GM21515 (cell line): Measurements from ENCODE around the gene SIRT6.
"Not testable (repeated sequence)": the region's sequence is repeated elsewhere in the genome, so short reads cannot be mapped to it uniquely, and the experiment has no call there.

Experiments used
- ATAC-seq: cut with Tn5 transposase; IDR thresholded peaks from one replicate; pipeline ENCODE4 v1.9.1; 2021; ENCODE audit not compliant: unreplicated experiment

Gene SIRT6

DNA sequence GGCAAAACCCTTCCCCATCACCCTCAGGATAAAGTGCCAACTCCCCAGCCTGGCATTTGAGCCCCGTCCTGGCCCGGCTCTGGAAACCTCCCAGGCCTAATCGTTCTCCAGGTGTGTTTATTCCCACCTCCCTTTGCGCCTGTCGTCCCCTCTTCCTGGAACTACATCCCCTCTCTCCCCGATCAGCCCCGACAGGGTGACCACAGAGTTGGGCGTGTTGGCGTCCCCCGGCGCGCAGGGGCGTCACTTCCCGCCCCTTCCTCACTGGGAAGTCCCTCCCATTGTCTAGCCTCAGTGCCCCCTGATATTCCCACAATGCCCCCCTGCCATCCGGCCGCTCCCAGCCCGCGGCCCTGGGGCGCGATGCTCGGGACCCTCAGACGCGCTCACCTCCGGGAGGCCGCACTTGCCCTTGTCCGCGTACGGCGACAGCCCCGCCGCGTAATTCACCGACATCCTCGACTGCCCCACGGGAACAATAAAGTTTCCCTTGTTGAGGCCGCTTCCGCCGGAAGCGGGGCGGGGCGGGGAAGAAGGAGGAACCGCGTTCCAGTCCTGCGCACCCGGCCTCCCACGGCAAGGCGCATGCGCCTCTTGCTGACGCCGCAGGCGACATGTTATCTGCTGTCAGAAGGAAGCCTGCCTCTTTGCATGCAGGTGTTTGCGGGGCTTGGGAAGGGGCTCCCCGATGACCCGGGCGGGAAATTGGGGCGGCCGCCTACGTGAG, at the start of gene SIRT6, which contains the start of gene ANKRD24:
SIRT6 (minus strand) TSS at position 480 of the 727 bp plus-strand sequence; CDS start at position 456, 24 bp downstream.
ANKRD24 (plus strand) TSS at position 606 of the 727 bp plus-strand sequence. CDS start 3,737 bp downstream, outside the sequence.
- peak; percentile 57 for ATAC-seq

DNA sequence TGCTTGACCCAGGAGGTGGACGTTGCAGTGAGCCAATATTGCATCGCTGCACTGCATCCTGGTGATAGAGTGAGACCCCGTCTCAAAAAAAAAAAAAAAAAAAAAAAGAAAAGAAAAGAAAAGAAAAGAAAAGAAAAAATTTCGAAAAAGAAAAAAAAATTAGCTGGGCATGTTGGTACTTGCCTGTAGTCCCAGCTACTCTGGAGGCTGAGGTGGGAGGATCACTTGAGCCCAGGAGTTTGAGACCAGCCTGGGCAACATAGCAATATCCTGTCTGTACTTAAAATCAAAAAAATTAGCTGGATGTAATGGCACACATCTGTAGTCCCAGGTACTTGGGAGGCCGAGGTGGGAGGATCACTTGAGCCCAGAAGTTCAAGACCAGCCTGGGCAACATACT, 49.8 kb upstream of the SIRT6 start:
- ATAC-seq, result not testable (repeated sequence)

GRCh38 chr19:4231521-4231920, 49.2 kb upstream of the SIRT6 start:
- ATAC-seq, result not testable (repeated sequence)

DNA sequence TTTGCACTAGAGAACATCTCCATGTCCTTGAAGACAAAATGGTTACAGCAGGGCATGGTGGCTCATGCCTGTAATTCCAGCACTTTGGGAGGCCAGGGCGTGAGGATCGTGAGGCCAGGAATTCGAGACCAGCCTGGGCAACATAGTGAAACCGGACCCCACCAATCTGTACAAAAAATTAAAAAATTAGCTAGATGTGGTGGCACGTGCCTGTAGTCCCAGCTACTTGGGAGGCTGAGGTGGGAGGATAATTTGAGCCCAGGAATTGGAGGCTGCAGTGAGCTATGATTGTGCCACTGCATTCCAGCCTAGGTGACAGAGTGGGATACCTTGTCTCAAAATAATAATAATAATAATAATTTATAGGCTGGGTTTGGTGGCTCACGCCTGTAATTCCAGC, 47.9 kb upstream of the SIRT6 start:
- ATAC-seq, result not testable (repeated sequence)

DNA sequence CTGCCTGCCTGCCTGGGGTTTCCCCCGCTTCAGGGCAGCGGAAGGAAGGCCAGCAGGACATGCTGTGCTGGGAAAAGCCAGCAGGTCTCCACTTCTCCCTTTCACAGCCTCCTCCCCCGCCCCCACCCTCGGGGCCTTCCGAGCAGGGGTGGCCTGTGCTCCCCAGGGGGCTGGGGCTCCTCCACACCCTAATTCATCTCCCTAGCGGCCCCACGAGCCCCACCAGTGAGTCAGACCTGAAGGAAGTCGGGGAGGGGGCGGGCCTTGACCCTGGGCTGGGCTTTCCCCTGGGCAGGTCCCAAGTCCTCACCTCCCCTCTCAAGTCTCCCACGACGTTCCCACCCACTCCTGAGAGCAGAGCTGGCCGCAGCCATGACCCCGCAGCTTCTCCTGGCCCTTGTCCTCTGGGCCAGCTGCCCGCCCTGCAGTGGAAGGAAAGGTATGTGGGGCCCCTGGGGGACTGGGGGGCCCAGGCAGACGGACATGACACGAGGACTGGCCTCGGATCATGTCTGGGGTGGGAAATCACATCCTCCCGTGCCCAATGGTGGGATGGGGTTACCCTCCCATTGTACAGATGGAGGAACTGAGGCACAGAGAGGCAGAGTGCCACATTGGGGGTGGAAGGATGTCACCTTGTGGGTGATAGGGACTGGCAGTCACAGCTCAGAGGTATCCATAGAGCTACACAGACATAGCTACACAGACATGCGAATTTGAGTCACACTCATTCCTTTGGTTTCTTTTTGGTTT, 47.0 kb upstream of the SIRT6 start, which contains the start of gene EBI3:
EBI3 (plus strand) TSS at position 345 of the 753 bp plus-strand sequence; CDS start at position 373, 28 bp downstream.
- peak; percentile 60 for ATAC-seq

DNA sequence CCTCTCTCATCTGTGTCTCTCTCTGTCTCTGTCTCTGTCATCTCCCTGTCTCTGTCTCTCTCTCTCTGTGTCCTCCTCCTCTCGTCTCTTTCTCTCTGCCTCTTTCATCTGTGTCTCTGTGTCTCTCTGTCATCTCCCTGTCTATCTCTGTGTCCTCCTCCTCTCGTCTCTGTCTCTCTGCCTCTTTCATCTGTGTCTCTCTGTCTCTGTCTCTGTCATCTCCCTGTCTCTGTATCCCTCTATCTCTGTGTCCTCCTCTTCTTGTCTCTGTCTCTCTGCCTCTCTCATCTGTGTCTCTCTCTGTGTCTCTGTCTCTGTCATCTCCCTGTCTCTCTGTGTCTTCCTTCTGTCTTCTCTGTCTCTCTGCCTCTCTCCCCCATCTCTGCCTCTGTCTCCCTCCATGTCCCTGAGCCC, 46.4 kb upstream of the SIRT6 start:
- ATAC-seq, result no peak

- no peak for ATAC-seq
These were observed 45.4 kb upstream of the SIRT6 start for GRCh38 chr19:4227771-4228170.

- ATAC-seq, result no peak
These were observed 43.5 kb upstream of the SIRT6 start for GRCh38 chr19:4225885-4226284.

GRCh38 chr19:4224470-4224869, 42.1 kb upstream of the SIRT6 start:
- no peak for ATAC-seq

GRCh38 chr19:4220188-4220587, 37.8 kb upstream of the SIRT6 start:
- no peak for ATAC-seq

GRCh38 chr19:4218523-4218922, 36.2 kb upstream of the SIRT6 start:
- ATAC-seq, result not testable (repeated sequence)

GRCh38 chr19:4217429-4218264, 35.3 kb upstream of the SIRT6 start:
- ATAC-seq, result no peak

DNA sequence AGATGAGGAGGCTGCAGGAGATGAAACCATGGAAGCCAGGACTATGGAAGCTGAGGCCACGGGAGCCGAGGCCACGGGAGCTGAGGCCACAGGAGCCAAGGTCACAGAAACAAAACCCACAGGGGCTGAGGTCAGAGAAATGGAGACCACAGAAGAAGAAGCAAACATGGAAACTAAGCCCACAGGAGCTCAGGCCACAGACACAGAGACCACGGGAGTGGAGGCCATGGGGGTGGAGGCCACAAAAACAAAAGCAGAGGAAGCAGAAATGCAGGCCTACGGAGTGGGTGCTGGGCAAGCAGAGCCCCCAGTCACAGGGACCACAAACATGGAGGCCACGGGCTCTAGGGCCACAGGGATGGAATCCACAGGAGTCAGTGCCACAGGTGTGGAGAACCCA, 34.5 kb upstream of the SIRT6 start:
- no peak for ATAC-seq

GRCh38 chr19:4215807-4216206, 33.4 kb upstream of the SIRT6 start:
- no peak for ATAC-seq

- no peak for ATAC-seq
These were observed 30.8 kb upstream of the SIRT6 start for GRCh38 chr19:4213116-4213515.

- no peak for ATAC-seq
These were observed 27.9 kb upstream of the SIRT6 start for GRCh38 chr19:4210166-4210731.

DNA sequence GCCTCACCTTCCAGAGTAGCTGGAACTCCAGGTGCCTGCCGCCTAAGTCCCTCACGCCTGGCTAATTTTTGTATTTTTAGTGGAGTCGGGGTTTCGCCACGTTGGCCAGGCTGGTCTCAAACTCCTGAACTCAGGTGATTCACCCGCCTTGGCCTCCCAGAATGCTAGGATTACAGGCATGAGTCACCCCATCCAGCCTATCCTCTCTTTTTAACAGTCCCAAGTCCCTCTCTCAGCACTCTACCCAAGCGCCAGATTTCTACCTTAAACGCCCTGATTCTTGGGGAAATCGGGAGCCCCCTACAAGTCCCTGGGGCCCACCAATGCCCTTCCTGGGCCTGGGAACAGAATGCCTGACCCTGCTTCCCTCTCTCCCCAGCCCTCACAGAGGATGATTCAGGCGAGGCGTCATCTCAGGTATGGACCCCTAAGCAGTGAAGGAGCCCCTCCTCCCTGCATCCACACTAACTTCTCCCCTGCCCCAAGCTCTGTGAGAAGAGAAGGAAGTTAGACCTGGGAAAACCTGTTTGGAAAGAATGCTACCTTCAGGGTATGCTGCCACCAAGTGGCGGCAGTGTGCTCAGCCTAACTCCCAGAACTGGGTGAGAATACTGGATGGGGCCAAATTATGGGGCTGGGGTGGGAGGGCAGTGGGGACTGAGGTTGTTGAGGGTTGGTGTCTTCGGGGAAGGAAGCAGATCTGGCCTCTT, 26.2 kb upstream of the SIRT6 start:
- ATAC-seq, result no peak

DNA sequence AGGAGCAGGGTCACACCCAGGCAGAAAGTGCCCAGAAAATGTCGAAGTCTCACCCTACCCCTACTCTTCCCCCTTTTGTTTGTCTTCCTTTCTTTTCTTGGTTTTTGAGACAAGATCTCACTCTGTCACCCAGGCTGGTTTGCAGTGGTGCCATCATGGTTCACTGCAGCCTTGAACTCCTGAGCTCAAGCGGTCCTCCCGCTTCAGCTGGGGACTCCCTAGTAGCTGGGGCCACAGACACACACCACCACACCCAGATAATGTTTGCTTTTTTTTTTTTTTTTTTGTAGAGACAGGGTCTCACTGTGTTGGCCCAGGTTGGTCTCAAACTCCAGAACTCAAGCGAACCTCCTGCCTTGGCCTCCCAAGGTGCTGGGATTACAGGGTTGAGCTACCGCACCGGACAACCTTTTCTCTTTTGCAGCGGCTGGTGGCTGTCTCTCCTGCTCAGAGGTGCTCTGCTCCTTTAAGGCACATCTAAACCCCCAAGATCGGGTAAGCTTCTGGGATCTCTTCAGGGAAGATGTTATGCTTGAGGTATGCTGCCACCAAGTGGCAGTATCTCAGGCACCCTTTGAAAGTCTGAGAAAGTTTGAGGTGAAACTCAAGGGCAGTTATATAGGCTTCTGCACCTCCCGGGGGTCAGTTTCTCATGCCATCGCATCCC, 24.6 kb upstream of the SIRT6 start:
- ATAC-seq, result no peak

DNA sequence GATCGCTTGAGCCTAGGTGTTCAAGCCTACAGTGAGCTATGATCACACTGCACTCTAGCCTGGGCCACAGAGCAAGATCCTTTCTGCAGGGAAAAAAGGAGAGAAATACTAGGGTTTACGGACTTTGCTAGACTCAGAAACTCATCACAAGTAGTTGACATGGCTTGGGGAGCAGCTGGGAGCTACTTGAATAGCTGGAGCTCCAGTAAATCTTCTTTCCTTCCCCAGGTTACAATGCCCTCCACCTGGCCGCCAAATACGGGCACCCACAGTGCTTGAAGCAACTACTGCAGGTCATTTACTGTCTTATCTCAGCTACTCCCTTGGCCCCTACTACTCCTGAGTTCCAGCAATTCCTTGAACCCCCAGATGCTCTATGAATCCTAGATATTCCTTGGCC, 19.4 kb upstream of the SIRT6 start:
- no peak for ATAC-seq
